Endothelial cell of umbilical vein (primary cell): Measurements from ENCODE around the gene CLNK. TPM values are rescaled to one million over a fixed set of nuclear protein-coding genes. Genes with fewer than 3 reads are reported as not detected.
A peak's percentile ranks its signal among the peaks of the same experiment; 100 is the strongest.

Experiments
- BruUV-seq: library from RNA; stranded (reverse); fragments of 400-500 nt; replicated peaks from 2 replicates; lab custom pipeline; 2021; lab: Mats Ljungman, UMichigan
- CTCF ChIA-PET: fragments of 300-600, 350-600 bp; sonication (Branson Sonifier 250); formaldehyde crosslinking; loops from one replicate; lab custom pipeline; 2021; ENCODE audit warnings: antibody characterized with exemption, inconsistent platforms; lab: Charles Lee
- POLR2A ChIA-PET: fragments of 300-600, 350-600 bp; sonication (Branson Sonifier 250); formaldehyde crosslinking; loops from one replicate; lab custom pipeline; 2021; ENCODE audit warnings: antibody characterized with exemption, inconsistent platforms; lab: Charles Lee
- DNase-seq: peaks from one replicate; pipeline ENCODE4 v3.0.0-alpha.2; 2011; ENCODE audit warnings: low read depth, low spot score
- FAIRE-seq: peaks from 2 replicates; lab custom pipeline; 2011; peaks lifted over from hg19 to GRCh38; lab: Jason Lieb, UNC
- H2AFZ ChIP-seq: 2 replicates; pipeline ENCODE4 v1.6.0; 2012; ENCODE audit warnings: low read depth, low read length, control low read depth, inconsistent platforms
- H3K27ac ChIP-seq: 2 replicates; pipeline ENCODE4 v1.5.1; 2011; ENCODE audit warnings: low read depth, mild to moderate bottlenecking, control low read depth, low read length, moderate library complexity; ENCODE audit not compliant: insufficient read depth
- H3K27me3 ChIP-seq, 2 experiments: 2 replicates each; pipeline versions ENCODE4 v1.6.0 to v1.6.1; 2011; ENCODE audit warnings: low read length in 2 of 2, mixed read lengths in 1 of 2; ENCODE audit not compliant: control insufficient read depth in 2 of 2, insufficient read depth in 2 of 2
- H3K36me3 ChIP-seq, 2 experiments: 2 replicates in 1 of 2; 3 replicates in 1 of 2; pipeline ENCODE4 v1.5.1; 2011; ENCODE audit warnings: low read length in 2 of 2, mild to moderate bottlenecking in 1 of 2, moderate library complexity in 1 of 2; ENCODE audit not compliant: control insufficient read depth in 2 of 2, insufficient read depth in 2 of 2; ENCODE audit errors: extremely low read depth in 1 of 2
- H3K4me1 ChIP-seq: 3 replicates; pipeline ENCODE4 v1.5.1; 2011; ENCODE audit warnings: mild to moderate bottlenecking, low read length; ENCODE audit not compliant: control insufficient read depth, insufficient read depth; ENCODE audit errors: extremely low read depth
- H3K4me2 ChIP-seq: 2 replicates; pipeline ENCODE4 v1.6.1; 2011; ENCODE audit warnings: low read length, control low read depth, mixed read lengths; ENCODE audit not compliant: insufficient read depth
- H3K4me3 ChIP-seq, 3 experiments: fragments of 200-600 bp in 1 of 3; sonication (generic), shearing (Covaris generic) in 1 of 3; replicated peaks in 1 of 3; 2 replicates each; pipeline ENCODE4 v1.5.1; 2011 to 2016; ENCODE audit warnings: control low read depth in 3 of 3, low read length in 3 of 3, mild to moderate bottlenecking in 2 of 3, inconsistent platforms in 1 of 3, low read depth in 1 of 3, moderate library complexity in 1 of 3; ENCODE audit not compliant: insufficient read depth in 1 of 3
- H3K79me2 ChIP-seq: 2 replicates; pipeline ENCODE4 v1.6.0; 2012; ENCODE audit warnings: low read length, inconsistent platforms; ENCODE audit not compliant: control insufficient read depth, insufficient read depth
- H3K9ac ChIP-seq: replicated peaks from 2 replicates; pipeline ENCODE3; 2011; ENCODE audit warnings: low read length, control low read depth; ENCODE audit not compliant: insufficient read depth; ENCODE audit errors: extremely low read depth
- H3K9me1 ChIP-seq: replicated peaks from 3 replicates; pipeline ENCODE4 v1.6.0; 2011; ENCODE audit warnings: mild to moderate bottlenecking, low read length; ENCODE audit not compliant: control insufficient read depth, insufficient read depth; ENCODE audit errors: extremely low read depth
- H3K9me3 ChIP-seq: replicated peaks from 2 replicates; pipeline ENCODE4 v1.5.1; 2012; ENCODE audit warnings: low read length, inconsistent platforms; ENCODE audit not compliant: control insufficient read depth, insufficient read depth
- H4K20me1 ChIP-seq: replicated peaks from 2 replicates; pipeline ENCODE3; 2011; ENCODE audit warnings: mild to moderate bottlenecking, low read length; ENCODE audit not compliant: control insufficient read depth, insufficient read depth; ENCODE audit errors: extremely low read depth
- CTCF ChIP-seq, 2 donors: IDR thresholded peaks; 1 replicate in 1 of 2; 2 replicates in 1 of 2; pipeline ENCODE4 v1.5.1; 2011; ENCODE audit warnings: low read length in 2 of 2, mild to moderate bottlenecking in 2 of 2, moderate library complexity in 2 of 2, control low read depth in 1 of 2, inconsistent platforms in 1 of 2, low read depth in 1 of 2; ENCODE audit not compliant: insufficient read depth in 1 of 2; ENCODE audit errors: extremely low read depth in 1 of 2
- EZH2 ChIP-seq: IDR thresholded peaks from 2 replicates; pipeline ENCODE4 v1.6.1; 2012; ENCODE audit warnings: borderline replicate concordance, low read depth, mild to moderate bottlenecking, moderate library complexity, low read length, inconsistent platforms; ENCODE audit not compliant: severe bottlenecking
- FOS ChIP-seq: IDR thresholded peaks from 2 replicates; pipeline ENCODE4 v1.6.1; 2011; ENCODE audit warnings: mild to moderate bottlenecking, low read length, moderate library complexity, borderline replicate concordance; ENCODE audit not compliant: insufficient read depth
- GATA2 ChIP-seq: IDR thresholded peaks from 2 replicates; pipeline ENCODE4 v1.7.0; 2011; ENCODE audit warnings: low read depth, mild to moderate bottlenecking, moderate library complexity, mixed read lengths, low read length; ENCODE audit not compliant: insufficient read length, insufficient read depth
- JUN ChIP-seq: IDR thresholded peaks from 2 replicates; pipeline ENCODE4 v1.6.1; 2011; ENCODE audit warnings: borderline replicate concordance, low read depth; ENCODE audit not compliant: insufficient read length, insufficient read depth
- MAX ChIP-seq: IDR thresholded peaks from 2 replicates; pipeline ENCODE4 v1.6.1; 2011; ENCODE audit not compliant: insufficient read depth, insufficient read length
- MYC ChIP-seq: IDR thresholded peaks from one replicate; pipeline ENCODE4 v1.6.1; 2011; ENCODE audit warnings: mild to moderate bottlenecking, low read depth, low read length
- POLR2A ChIP-seq: IDR thresholded peaks from 2 replicates; pipeline ENCODE4 v1.6.1; 2012; ENCODE audit warnings: low read depth, mild to moderate bottlenecking, control low read depth, low read length
- POLR2AphosphoS5 ChIP-seq: IDR thresholded peaks from 2 replicates; pipeline ENCODE4 v1.6.1; 2012; ENCODE audit warnings: low read depth, mild to moderate bottlenecking, control low read depth, low read length, moderate library complexity; ENCODE audit not compliant: insufficient read depth
- dilution Hi-C: fragments of 300-500 bp; cut with MboI; formaldehyde crosslinking; loops from one replicate; pipeline ENCODE4 v1.15.0; 2019; ENCODE audit warnings: low sequenced_read_pairs; ENCODE audit not compliant: extremely low pct_ligation_motif_present
- intact Hi-C: fragments of 100-400 bp; cut with micrococcal nuclease; formaldehyde crosslinking; loops from one replicate; pipeline ENCODE4 v1.10.0; 2022
- polyA plus RNA-seq, 4 experiments: library from polyadenylated mRNA; depleted of rRNA in 3 of 4; stranded (reverse) in 3 of 4; unstranded in 1 of 4; fragments of >200 nt; gene quantifications; 2 replicates each; pipeline versions ENCODE4 v1.2.1 to v1.2.3, GENCODE V29; 2011 to 2012; ENCODE audit warnings: missing spikeins in 1 of 4
- total RNA-seq: library from RNA; stranded (reverse); gene quantifications from 2 replicates; pipeline ENCODE4 v1.2.3, GENCODE V29; 2021

CLNK gene
- total and polyA plus RNA-seq, 2 donors (not counting 3 experiments of a cell fraction or from before 2014, with no cell fraction given), result not detected

- CTCF ChIA-PET, result interaction anchor here (0.6 to 1.9 kb wide), 7 partner anchors 12 to 134 kb away, joined by 3 to 9 read pairs (median 3); no protein-coding TSS in a partner anchor
- H2AFZ ChIP-seq, result no peak overlapping the region
- no peaks in the 10 kb centered on the region for H3K9me3 ChIP-seq
- H3K27me3 ChIP-seq, result no peaks in the 10 kb centered on the region
- H3K79me2 ChIP-seq, result no peaks in the 10 kb centered on the region
- H3K4me2 ChIP-seq, result no peak overlapping the region
- H3K27ac ChIP-seq, result no peak overlapping the region
- H3K4me1 ChIP-seq, result no peaks in the 10 kb centered on the region
- POLR2A ChIA-PET, result no interaction called here
- TF ChIP-seq FOS, result no peak
- TF ChIP-seq POLR2AphosphoS5, result no peak
- no peak for TF ChIP-seq JUN
- TF ChIP-seq POLR2A, result no peak
- no peak for TF ChIP-seq MAX
- no peak for TF ChIP-seq EZH2
- TF ChIP-seq CTCF (IDR thresholded peaks at IDR 0.05; ENCODE audit: extremely low read depth in 1 of 2, insufficient read depth in 1 of 2, low read depth in 1 of 2, low read length in 2 of 2), result no peak
- TF ChIP-seq GATA2, result no peak
- no peak for TF ChIP-seq MYC
- peak; percentile 3 for DNase-seq
- H4K20me1 ChIP-seq, result no peaks in the 10 kb centered on the region
- H3K9ac ChIP-seq, result no peak overlapping the region
- intact Hi-C loops (loop anchor here (2.0 kb wide), 1 partner anchor 133 kb away; no protein-coding TSS in a partner anchor), dilution Hi-C loops (no loop called here)
- H3K36me3 ChIP-seq, result no peaks in the 10 kb centered on the region
- no peak for FAIRE-seq
- H3K9me1 ChIP-seq, result no peaks in the 10 kb centered on the region
- no TSS peak for BruUV-seq
- H3K4me3 ChIP-seq, result no peak overlapping the region
Measured at GRCh38 chr4:10715696-10716095, 31.1 kb upstream of the CLNK start.
